Ovary (tissue), 9 donors: ENCODE results near the gene RGL1. TPM values are rescaled to one million over a fixed set of nuclear protein-coding genes. Genes with fewer than 3 reads are reported as not detected.

ENCODE experiments used
- DNase-seq, 5 donors: peaks; one replicate each; pipeline ENCODE4 v3.0.0-alpha.2; 2019 to 2020
- H3K27ac ChIP-seq, 2 donors: fragments of 200-600 bp; one replicate each; pipeline versions ENCODE4 v1.5.1 to v1.8.0; 2019 to 2022
- H3K27me3 ChIP-seq: fragments of 200-600 bp; one replicate; pipeline ENCODE4 v1.8.0; 2022
- H3K36me3 ChIP-seq: fragments of 200-600 bp; sonication (generic); one replicate; pipeline ENCODE4 v1.5.1; 2019
- H3K4me1 ChIP-seq: one replicate; pipeline ENCODE4 v1.8.1; 2013; ENCODE audit warnings: mild to moderate bottlenecking, moderate library complexity; ENCODE audit not compliant: insufficient read depth
- H3K4me3 ChIP-seq: fragments of 200-600 bp; sonication (generic); one replicate; pipeline ENCODE4 v1.5.1; 2017
- H3K9me3 ChIP-seq, 2 donors: fragments of 200-600 bp in 1 of 2; sonication (generic) in 1 of 2; one replicate each; pipeline versions ENCODE4 v1.5.1 to v1.8.1; 2013 to 2019; ENCODE audit warnings: mild to moderate bottlenecking in 1 of 2, moderate library complexity in 1 of 2
- CTCF ChIP-seq, 3 donors: fragments of 450-650 bp in 2 of 3; fragments of 200-600 bp in 1 of 3; IDR thresholded peaks; one replicate each; pipeline versions ENCODE4 v1.5.1 to v1.8.0; 2016 to 2022; ENCODE audit warnings: antibody characterized with exemption in 3 of 3, mild to moderate bottlenecking in 1 of 3
- EP300 ChIP-seq: sonication (generic); formaldehyde crosslinking; IDR thresholded peaks from one replicate; pipeline ENCODE4 v1.6.1; 2017; ENCODE audit warnings: antibody characterized with exemption
- POLR2A ChIP-seq: fragments of 450-650 bp; IDR thresholded peaks from one replicate; pipeline ENCODE4 v1.6.1; 2017; ENCODE audit warnings: antibody characterized with exemption, mild to moderate bottlenecking, moderate library complexity
- whole genome bisulfite sequencing, 3 donors: extraction: QIAGEN DNeasy Blood & Tissue Kit in 1 of 3; methylation state at CpG; one replicate each; pipeline versions ENCODE4 v1.1.5 to v1.1.7; 2013 to 2017; 5-methylcytosine and 5-hydroxymethylcytosine counted together
- intact Hi-C, 4 donors: fragments of 100-400 bp; cut with DNase I; formaldehyde crosslinking; loops; one replicate each; pipeline versions ENCODE4 v1.11.0 to v1.15.1; 2022 to 2023
- polyA plus RNA-seq, 2 donors: library from polyadenylated mRNA; stranded (reverse); fragments of 200-250 nt in 1 of 2; fragments of 350-450 nt in 1 of 2; fragmentation: Illumina TruSeq in 1 of 2; extraction: RNeasy Lipid Tissue Mini Kit (QIAGEN cat#74804) in 1 of 2; gene quantifications; one replicate each; pipeline ENCODE4 v1.2.3, GENCODE V29; 2013 to 2014
- total RNA-seq, 7 donors: library from RNA; depleted of rRNA in 2 of 7; stranded (reverse); fragments of >200 nt in 2 of 7; fragmentation: NEBNext Ultra II Directional in 3 of 7; extraction: Animal tissue kit (Norgen Biotek cat#: 25700) in 3 of 7; gene quantifications; one replicate each; pipeline versions ENCODE4 v1.1.0 to v1.2.4, GENCODE V29; 2016 to 2023
- donor health status: DM: no; HTN: no; CAD: no; lungs with moderate emphysema.
- donor health status: DM: no; HTN: no; CAD: no.
- donor health status: Bipolar disorder and iron deficiency.
- donor health status: DM: yes; HTN: yes; CAD: no.
- donor health status: DM: no; HTN: no; CAD: no.
- donor health status: DM: yes; HTN: yes; CAD: no.

Gene RGL1
- total and polyA plus RNA-seq, 9 donors, result 14.3 to 61.6 (median 25.7) TPM

GRCh38 chr1:183814121-183814681 lies 9.3 kb downstream of the RGL1 start:
- Histone ChIP-seq H3K4me3 (no peak overlapping the region), H3K4me1 (peaks cover 25% of the 10 kb centered on the region), H3K27me3 (no peaks in the 10 kb centered on the region), H3K27ac (no peak overlapping the region), H3K36me3 (no peaks in the 10 kb centered on the region), H3K9me3 (no peaks in the 10 kb centered on the region)
- TF ChIP-seq POLR2A (no peak), EP300 (no peak), CTCF (IDR thresholded peaks at IDR 0.05) (no peak)
- no peak for DNase-seq
- 92 to 97% (median 96%) methylated on average over 1 of the region's 1 CpG for whole genome bisulfite sequencing, 3 donors
- intact Hi-C loops, result loop anchor here in 1 of 4 donors (10.0 kb wide), 1 partner anchor 61 kb away; no protein-coding TSS in a partner anchor

- H3K4me1 ChIP-seq, result peaks cover 21% of the 10 kb centered on the region
- no peaks in the 10 kb centered on the region for H3K36me3 ChIP-seq
- no peak for TF ChIP-seq CTCF (IDR thresholded peaks at IDR 0.05)
- TF ChIP-seq EP300, result no peak
- TF ChIP-seq POLR2A, result no peak
- intact Hi-C loops, result loop anchor here in 1 of 4 donors (10.0 kb wide), 1 partner anchor 59 kb away; no protein-coding TSS in a partner anchor
- no peaks in the 10 kb centered on the region for H3K9me3 ChIP-seq
- 66 to 71% (median 68%) methylated on average over 3 of the region's 3 CpGs for WGBS, 3 donors
- H3K27me3 ChIP-seq, result no peaks in the 10 kb centered on the region
- no peak for DNase-seq
- no peak overlapping the region for H3K4me3 ChIP-seq
- H3K27ac ChIP-seq, result no peak overlapping the region
Measured at GRCh38 chr1:183816110-183816509, 11.2 kb downstream of the RGL1 start.

- DNase-seq, result no peak
- no peak for TF ChIP-seq POLR2A
- TF ChIP-seq EP300, result no peak
- no peak for TF ChIP-seq CTCF (IDR thresholded peaks at IDR 0.05)
- no peaks in the 10 kb centered on the region for H3K36me3 ChIP-seq
- H3K9me3 ChIP-seq, result no peaks in the 10 kb centered on the region
- H3K4me1 ChIP-seq, result peaks cover 26% of the 10 kb centered on the region
- intact Hi-C loops, result loop anchor here in 1 of 4 donors (10.0 kb wide), 1 partner anchor 57 kb away; no protein-coding TSS in a partner anchor
- H3K27ac ChIP-seq, result no peak overlapping the region
- 42 to 51% (median 43%) methylated on average over 5 of the region's 5 CpGs for WGBS, 3 donors
- no peak overlapping the region for H3K4me3 ChIP-seq
- H3K27me3 ChIP-seq, result no peaks in the 10 kb centered on the region
Measured at GRCh38 chr1:183817576-183818288, 12.8 kb downstream of the RGL1 start.

- no peak for DNase-seq
- WGBS, 3 donors, result 98 to 100% (median 100%) methylated on average over 1 of the region's 1 CpG
- peaks cover 22% of the 10 kb centered on the region for H3K4me1 ChIP-seq
- intact Hi-C loops, result loop anchor here in 1 of 4 donors (10.0 kb wide), 1 partner anchor 56 kb away; no protein-coding TSS in a partner anchor
- TF ChIP-seq CTCF (IDR thresholded peaks at IDR 0.05) (no peak), POLR2A (no peak), EP300 (no peak)
- H3K9me3 ChIP-seq, result no peaks in the 10 kb centered on the region
- H3K36me3 ChIP-seq, result no peaks in the 10 kb centered on the region
- no peak overlapping the region for H3K4me3 ChIP-seq
- H3K27me3 ChIP-seq, result no peaks in the 10 kb centered on the region
- H3K27ac ChIP-seq, result no peak overlapping the region
Measured at GRCh38 chr1:183819059-183819458, 14.1 kb downstream of the RGL1 start.
